RWPE2 (cell line): Measurements from ENCODE around the gene PADI3.
A peak's percentile ranks its signal among the peaks of the same experiment; 100 is the strongest.

Experiments used
- ATAC-seq: fragments of 200-7000 bp; cut with Tn5 transposase; 3 replicates; pipeline ENCODE4 v1.9.1; 2021; ENCODE audit warnings: low read depth
- DNase-seq: peaks from one replicate; pipeline ENCODE4 v3.0.0-alpha.2; 2020; ENCODE audit warnings: low spot score
- H3K27ac ChIP-seq: fragments of 450-650 bp; 2 replicates; pipeline ENCODE4 v1.5.1; 2017; ENCODE audit warnings: mild to moderate bottlenecking; ENCODE audit not compliant: poor library complexity, severe bottlenecking
- H3K27me3 ChIP-seq: fragments of 250-450 bp; sonication (Bioruptor Pico); 2 replicates; pipeline ENCODE4 v1.5.1; 2021; ENCODE audit warnings: mild to moderate bottlenecking, moderate library complexity; ENCODE audit not compliant: insufficient read depth, poor library complexity, severe bottlenecking
- H3K36me3 ChIP-seq: fragments of 250-450 bp; sonication (Bioruptor Pico); 2 replicates; pipeline ENCODE4 v1.5.1; 2020; ENCODE audit warnings: low read depth, mild to moderate bottlenecking, moderate library complexity
- H3K4me1 ChIP-seq: fragments of 250-450 bp; sonication (Bioruptor Pico); 2 replicates; pipeline ENCODE4 v1.5.1; 2021; ENCODE audit warnings: mild to moderate bottlenecking, moderate library complexity; ENCODE audit not compliant: insufficient read depth, poor library complexity, severe bottlenecking
- H3K4me3 ChIP-seq: fragments of 250-450 bp; sonication (Bioruptor Pico); 2 replicates; pipeline ENCODE4 v1.5.1; 2021; ENCODE audit warnings: mild to moderate bottlenecking, moderate library complexity; ENCODE audit not compliant: severe bottlenecking
- H3K9me3 ChIP-seq: fragments of 250-450 bp; sonication (Bioruptor Pico); 2 replicates; pipeline ENCODE4 v1.5.1; 2021; ENCODE audit warnings: mild to moderate bottlenecking, moderate library complexity; ENCODE audit not compliant: severe bottlenecking
- CTCF ChIP-seq: fragments of 450-650 bp; IDR thresholded peaks from one replicate; pipeline ENCODE4 v1.5.1; 2017; ENCODE audit warnings: mild to moderate bottlenecking, moderate library complexity; ENCODE audit not compliant: poor library complexity, severe bottlenecking

Gene PADI3

GRCh38 chr1:17304151-17304825, 55.4 kb downstream of the PADI3 start:
- Histone ChIP-seq H3K4me3 (no peak overlapping the region), H3K4me1 (peaks cover 17% of the 10 kb centered on the region), H3K9me3 (no peaks in the 10 kb centered on the region), H3K36me3 (no peaks in the 10 kb centered on the region), H3K27ac (peak overlapping the region; percentile 85), H3K27me3 (no peaks in the 10 kb centered on the region)
- ATAC-seq (peak; percentile 90), DNase-seq (no peak)
- TF ChIP-seq CTCF = no peak

- Histone ChIP-seq H3K27ac (peak overlapping the region; percentile 85), H3K36me3 (no peaks in the 10 kb centered on the region), H3K27me3 (no peaks in the 10 kb centered on the region), H3K4me1 (peaks cover 22% of the 10 kb centered on the region), H3K4me3 (no peak overlapping the region), H3K9me3 (no peaks in the 10 kb centered on the region)
- DNase-seq (no peak), ATAC-seq (no peak)
- TF ChIP-seq CTCF = no peak
These were observed 55.9 kb downstream of the PADI3 start for GRCh38 chr1:17304826-17305175.

- no peak for ATAC-seq
- Histone ChIP-seq H3K27me3 (no peaks in the 10 kb centered on the region), H3K36me3 (no peaks in the 10 kb centered on the region), H3K9me3 (no peaks in the 10 kb centered on the region), H3K4me3 (no peak overlapping the region), H3K27ac (peak overlapping the region; percentile 85), H3K4me1 (peaks cover 24% of the 10 kb centered on the region)
- TF ChIP-seq CTCF = no peak
- no peak for DNase-seq
These were observed 56.7 kb downstream of the PADI3 start for GRCh38 chr1:17305576-17306095.

DNA sequence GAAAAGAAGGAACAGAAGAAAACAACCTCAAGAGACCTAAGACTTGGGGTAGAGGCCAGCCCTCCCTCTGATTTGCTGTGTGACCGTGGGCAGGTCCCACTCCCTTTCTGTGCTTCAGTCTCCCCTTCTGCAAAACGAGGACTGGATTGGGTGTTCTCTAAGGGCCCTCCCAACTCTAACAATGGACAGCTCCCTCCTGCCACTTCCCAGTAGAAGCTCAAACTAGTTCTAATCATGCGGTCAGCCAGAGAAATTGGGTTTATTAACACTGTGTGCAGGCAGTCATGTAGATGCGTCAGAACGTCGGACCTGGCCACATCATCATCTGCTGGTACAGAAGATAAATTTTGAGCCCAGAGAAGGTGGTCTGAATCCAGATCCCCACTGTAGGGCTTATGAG, 57.5 kb downstream of the PADI3 start:
- ATAC-seq (no peak), DNase-seq (no peak)
- Histone ChIP-seq H3K27ac (no peak overlapping the region), H3K9me3 (no peaks in the 10 kb centered on the region), H3K4me1 (peaks cover 24% of the 10 kb centered on the region), H3K4me3 (no peak overlapping the region), H3K27me3 (no peaks in the 10 kb centered on the region), H3K36me3 (no peaks in the 10 kb centered on the region)
- TF ChIP-seq CTCF = no peak

- Histone ChIP-seq H3K27me3 (no peaks in the 10 kb centered on the region), H3K9me3 (no peaks in the 10 kb centered on the region), H3K4me1 (peaks cover 24% of the 10 kb centered on the region), H3K27ac (no peak overlapping the region), H3K36me3 (no peaks in the 10 kb centered on the region), H3K4me3 (no peak overlapping the region)
- DNase-seq = no peak
- TF ChIP-seq CTCF = no peak
- no peak for ATAC-seq
These were observed 58.0 kb downstream of the PADI3 start for GRCh38 chr1:17306921-17307320.
